Fibroblast of lung (primary cell): ENCODE measurements around the gene COL4A6. TPM values are rescaled to one million over a fixed set of nuclear protein-coding genes. Genes with fewer than 3 reads are reported as not detected.
A peak's percentile ranks its signal among the peaks of the same experiment; 100 is the strongest.

ENCODE experiments used
- DNase-seq, 2 donors: peaks; one replicate each; pipeline versions ENCODE4 v3.0.0 to v3.0.0-alpha.2; 2010; ENCODE audit warnings: low read depth in 2 of 2
- H2AFZ ChIP-seq: 2 replicates; pipeline ENCODE4 v1.5.1; 2012; ENCODE audit warnings: low read length, control low read depth, inconsistent platforms
- H3K27ac ChIP-seq: 2 replicates; pipeline ENCODE4 v1.5.1; 2011; ENCODE audit warnings: low read length, control low read depth; ENCODE audit not compliant: insufficient read depth
- H3K27me3 ChIP-seq: 2 replicates; pipeline ENCODE4 v1.5.1; 2011; ENCODE audit warnings: mild to moderate bottlenecking, low read length; ENCODE audit not compliant: control insufficient read depth, insufficient read depth
- H3K36me3 ChIP-seq: 2 replicates; pipeline ENCODE4 v1.5.1; 2011; ENCODE audit warnings: low read length; ENCODE audit not compliant: control insufficient read depth, insufficient read depth
- H3K4me1 ChIP-seq: 2 replicates; pipeline ENCODE4 v1.5.1; 2011; ENCODE audit warnings: low read length; ENCODE audit not compliant: control insufficient read depth, insufficient read depth; ENCODE audit errors: extremely low read depth
- H3K4me2 ChIP-seq: 2 replicates; pipeline ENCODE4 v1.5.1; 2011; ENCODE audit warnings: low read length, control low read depth; ENCODE audit not compliant: insufficient read depth; ENCODE audit errors: extremely low read depth
- H3K4me3 ChIP-seq, 4 experiments: fragments of 200-600 bp in 1 of 4; sonication (generic) in 1 of 4; replicated peaks in 1 of 4; 2 replicates each; pipeline ENCODE4 v1.5.1; 2011 to 2016; ENCODE audit warnings: low read length in 4 of 4, low read depth in 3 of 4, mild to moderate bottlenecking in 3 of 4, control low read depth in 2 of 4, inconsistent platforms in 1 of 4, mixed read lengths in 1 of 4; ENCODE audit not compliant: insufficient read depth in 1 of 4; ENCODE audit errors: control extremely low read depth in 1 of 4
- H3K79me2 ChIP-seq: 2 replicates; pipeline ENCODE4 v1.5.1; 2012; ENCODE audit warnings: mild to moderate bottlenecking, low read length, inconsistent platforms; ENCODE audit not compliant: control insufficient read depth, insufficient read depth
- H3K9ac ChIP-seq: 2 replicates; pipeline ENCODE4 v1.5.1; 2011; ENCODE audit warnings: mild to moderate bottlenecking, low read length, control low read depth; ENCODE audit not compliant: insufficient read depth
- H3K9me3 ChIP-seq: 2 replicates; pipeline ENCODE4 v1.5.1; 2012; ENCODE audit warnings: low read depth, low read length; ENCODE audit not compliant: control insufficient read depth, insufficient read depth
- H4K20me1 ChIP-seq: 2 replicates; pipeline ENCODE4 v1.5.1; 2011; ENCODE audit warnings: low read length; ENCODE audit not compliant: control insufficient read depth, insufficient read depth; ENCODE audit errors: extremely low read depth
- EZH2 ChIP-seq: IDR thresholded peaks from 2 replicates; pipeline ENCODE4 v1.5.1; 2012; ENCODE audit warnings: low read length, control low read depth, mild to moderate bottlenecking; ENCODE audit errors: missing control alignments
- polyA plus RNA-seq, 2 donors: library from polyadenylated mRNA; depleted of rRNA in 1 of 2; stranded (reverse) in 1 of 2; unstranded in 1 of 2; fragments of >200 nt; gene quantifications; 2 replicates each; pipeline ENCODE4 v1.2.1, GENCODE V29; 2011 to 2012; ENCODE audit warnings: missing spikeins in 1 of 2
- total RNA-seq: library from RNA; depleted of rRNA; stranded (reverse); fragments of >200 nt; gene quantifications from 2 replicates; pipeline ENCODE4 v1.2.1, GENCODE V29; 2014
- TF ChIP-seq, protein P1 (sequence below), 2 donors: IDR thresholded peaks in 1 of 2; conservative IDR thresholded peaks in 1 of 2; 1 replicate in 1 of 2; 2 replicates in 1 of 2; pipeline ENCODE4 v1.5.1; 2011 to 2012; ENCODE audit warnings: low read length in 2 of 2, control low read depth in 1 of 2, inconsistent platforms in 1 of 2, low read depth in 1 of 2, mild to moderate bottlenecking in 1 of 2

The COL4A6 gene
- total and polyA plus RNA-seq, 2 donors (not counting 1 experiment from before 2014, with no cell fraction given), result 0.15 to 3.5 TPM

DNA sequence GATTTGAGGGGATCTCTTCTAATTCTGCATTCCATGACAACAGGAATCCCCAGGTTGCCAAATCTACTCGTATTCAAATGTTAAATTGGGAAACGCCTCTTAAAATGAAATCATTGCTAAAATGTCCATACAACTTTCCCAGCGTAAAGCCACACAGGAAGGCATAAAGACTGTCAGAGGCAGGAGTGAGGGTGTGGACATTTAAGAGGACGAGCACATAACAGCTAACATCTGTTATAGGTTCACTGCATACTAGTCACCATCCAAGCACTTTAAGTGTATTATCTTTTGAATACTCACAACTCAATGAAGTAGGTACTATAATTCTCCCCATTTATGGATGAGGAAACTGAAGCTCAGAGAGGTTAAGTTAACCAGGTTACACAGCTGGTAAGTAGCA lies 311.1 kb downstream of the COL4A6 start:
- no peak overlapping the region for H3K4me2 ChIP-seq
- H3K36me3 ChIP-seq, result no peaks in the 10 kb centered on the region
- H3K9ac ChIP-seq, result no peak overlapping the region
- no peak overlapping the region for H2AFZ ChIP-seq
- H3K4me3 ChIP-seq, result no peak overlapping the region
- no peaks in the 10 kb centered on the region for H3K79me2 ChIP-seq
- no peaks in the 10 kb centered on the region for H3K4me1 ChIP-seq
- H3K9me3 ChIP-seq, result no peaks in the 10 kb centered on the region
- H3K27ac ChIP-seq, result no peak overlapping the region
- H3K27me3 ChIP-seq, result no peaks in the 10 kb centered on the region
- TF ChIP-seq, protein P1, sequence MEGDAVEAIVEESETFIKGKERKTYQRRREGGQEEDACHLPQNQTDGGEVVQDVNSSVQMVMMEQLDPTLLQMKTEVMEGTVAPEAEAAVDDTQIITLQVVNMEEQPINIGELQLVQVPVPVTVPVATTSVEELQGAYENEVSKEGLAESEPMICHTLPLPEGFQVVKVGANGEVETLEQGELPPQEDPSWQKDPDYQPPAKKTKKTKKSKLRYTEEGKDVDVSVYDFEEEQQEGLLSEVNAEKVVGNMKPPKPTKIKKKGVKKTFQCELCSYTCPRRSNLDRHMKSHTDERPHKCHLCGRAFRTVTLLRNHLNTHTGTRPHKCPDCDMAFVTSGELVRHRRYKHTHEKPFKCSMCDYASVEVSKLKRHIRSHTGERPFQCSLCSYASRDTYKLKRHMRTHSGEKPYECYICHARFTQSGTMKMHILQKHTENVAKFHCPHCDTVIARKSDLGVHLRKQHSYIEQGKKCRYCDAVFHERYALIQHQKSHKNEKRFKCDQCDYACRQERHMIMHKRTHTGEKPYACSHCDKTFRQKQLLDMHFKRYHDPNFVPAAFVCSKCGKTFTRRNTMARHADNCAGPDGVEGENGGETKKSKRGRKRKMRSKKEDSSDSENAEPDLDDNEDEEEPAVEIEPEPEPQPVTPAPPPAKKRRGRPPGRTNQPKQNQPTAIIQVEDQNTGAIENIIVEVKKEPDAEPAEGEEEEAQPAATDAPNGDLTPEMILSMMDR (conservative IDR thresholded peaks at IDR 0.05 in 1 of 2, IDR thresholded peaks at IDR 0.05 in 1 of 2; ENCODE audit: low read depth in 1 of 2, low read length in 2 of 2), result no peak
- TF ChIP-seq EZH2, result no peak
- no peak for DNase-seq
- H4K20me1 ChIP-seq, result no peaks in the 10 kb centered on the region

DNA sequence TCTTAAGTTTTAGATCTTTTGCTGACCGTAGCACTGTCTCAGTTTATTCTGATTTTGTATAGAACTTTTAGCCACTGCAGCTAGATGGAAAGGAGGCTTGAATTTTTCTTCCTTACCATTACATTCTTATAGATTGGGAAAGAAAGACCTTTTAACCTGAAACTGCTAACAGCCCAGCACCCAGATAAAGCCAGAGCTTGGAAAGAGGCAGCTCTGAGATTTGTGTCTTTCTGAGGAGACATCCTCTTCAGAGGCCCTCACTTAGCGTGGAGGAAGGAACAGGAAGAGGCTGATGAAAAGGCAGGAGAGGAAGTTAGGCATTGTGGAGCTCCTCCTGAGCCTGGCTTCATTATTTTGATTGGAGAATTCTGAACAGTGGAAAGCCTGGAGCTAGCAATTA lies 311.6 kb downstream of the COL4A6 start:
- Histone ChIP-seq H3K9ac (no peak overlapping the region), H3K27me3 (no peaks in the 10 kb centered on the region), H4K20me1 (no peaks in the 10 kb centered on the region), H3K9me3 (no peaks in the 10 kb centered on the region), H3K4me1 (no peaks in the 10 kb centered on the region), H3K4me2 (no peak overlapping the region), H3K27ac (no peak overlapping the region), H3K36me3 (no peaks in the 10 kb centered on the region), H3K4me3 (no peak overlapping the region), H2AFZ (no peak overlapping the region), H3K79me2 (no peaks in the 10 kb centered on the region)
- peak in 1 of 2 donors; percentile 6 for DNase-seq
- no peak for TF ChIP-seq EZH2
- TF ChIP-seq, protein P1 (conservative IDR thresholded peaks at IDR 0.05 in 1 of 2, IDR thresholded peaks at IDR 0.05 in 1 of 2; ENCODE audit: low read depth in 1 of 2, low read length in 2 of 2), result no peak

- no peaks in the 10 kb centered on the region for H3K9me3 ChIP-seq
- H3K36me3 ChIP-seq, result no peaks in the 10 kb centered on the region
- H3K27me3 ChIP-seq, result no peaks in the 10 kb centered on the region
- H4K20me1 ChIP-seq, result no peaks in the 10 kb centered on the region
- H3K4me2 ChIP-seq, result no peak overlapping the region
- no peak overlapping the region for H2AFZ ChIP-seq
- peak in 1 of 2 donors; percentile 29 for DNase-seq
- H3K4me1 ChIP-seq, result no peaks in the 10 kb centered on the region
- no peak for TF ChIP-seq EZH2
- TF ChIP-seq, protein P1 (conservative IDR thresholded peaks at IDR 0.05 in 1 of 2, IDR thresholded peaks at IDR 0.05 in 1 of 2; ENCODE audit: low read depth in 1 of 2, low read length in 2 of 2), result no peak
- no peak overlapping the region for H3K27ac ChIP-seq
- H3K9ac ChIP-seq, result no peak overlapping the region
- no peak overlapping the region for H3K4me3 ChIP-seq
- no peaks in the 10 kb centered on the region for H3K79me2 ChIP-seq
These were observed 314.4 kb downstream of the COL4A6 start for GRCh38 chrX:108123591-108124366.
